Measurements from ENCODE around the gene GPR142.
A peak's percentile ranks its signal among the peaks of the same experiment; 100 is the strongest.

Gene GPR142

DNA sequence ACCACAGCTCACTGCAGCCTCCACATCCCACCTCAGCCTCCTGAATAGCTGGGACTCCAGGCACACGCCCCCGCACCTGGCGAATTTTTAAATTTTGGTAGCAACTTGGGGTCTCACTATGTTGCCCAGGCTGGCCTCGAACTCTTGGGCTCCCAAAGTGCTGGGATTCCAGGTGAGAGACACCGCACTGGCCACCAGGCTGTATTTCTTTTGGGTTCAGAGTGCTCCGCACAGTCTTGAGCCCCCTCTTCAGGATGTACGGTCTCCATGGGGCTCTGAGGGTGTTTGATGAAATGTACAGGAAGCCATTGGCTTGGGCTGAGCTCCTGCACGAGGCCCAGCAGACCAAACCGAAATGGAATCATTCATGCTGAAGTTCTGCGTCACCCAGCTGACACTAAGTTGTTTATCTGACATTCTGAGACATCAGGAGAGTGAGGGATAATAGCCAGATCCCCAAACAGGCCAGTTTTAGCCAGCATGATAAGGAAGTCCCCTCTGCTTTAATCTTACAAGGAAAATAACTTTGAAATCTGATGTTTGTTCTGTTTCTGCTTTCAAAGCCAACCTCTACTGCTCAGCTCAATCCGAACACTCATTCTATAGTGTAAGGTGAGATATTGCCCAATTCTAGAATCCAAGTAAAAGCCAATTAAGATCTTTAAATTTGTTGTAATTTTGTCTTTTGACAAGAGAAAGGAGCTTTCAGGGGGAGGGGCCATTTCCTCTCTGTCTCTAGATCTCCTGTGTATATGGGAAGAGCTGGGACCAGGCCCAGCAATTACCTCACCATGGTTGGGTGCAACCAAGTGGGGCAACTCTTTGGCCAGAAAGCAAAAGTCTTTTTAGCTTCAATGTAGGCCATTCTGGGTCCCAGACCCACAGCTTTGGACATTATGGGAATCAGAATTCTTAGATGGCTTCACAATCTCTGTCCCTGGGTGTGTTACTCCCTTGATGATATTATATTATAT, 23.7 kb downstream of the GPR142 start (continued):
- TF ChIP-seq ZNF266 (tag by site-specific recombination; IDR thresholded peaks at IDR 0.05; ENCODE audit: low read depth) (no peak), ZNF610 (tag by site-specific recombination; IDR thresholded peaks at IDR 0.05; ENCODE audit: borderline replicate concordance) (no peak), ZNF843 (tag by site-specific recombination; IDR thresholded peaks at IDR 0.05) (no peak), ZNF791 (tag by site-specific recombination; IDR thresholded peaks at IDR 0.05) (no peak), KLF10 (tag by site-specific recombination; IDR thresholded peaks at IDR 0.05) (no peak)
- TF ChIP-seq, protein P1, sequence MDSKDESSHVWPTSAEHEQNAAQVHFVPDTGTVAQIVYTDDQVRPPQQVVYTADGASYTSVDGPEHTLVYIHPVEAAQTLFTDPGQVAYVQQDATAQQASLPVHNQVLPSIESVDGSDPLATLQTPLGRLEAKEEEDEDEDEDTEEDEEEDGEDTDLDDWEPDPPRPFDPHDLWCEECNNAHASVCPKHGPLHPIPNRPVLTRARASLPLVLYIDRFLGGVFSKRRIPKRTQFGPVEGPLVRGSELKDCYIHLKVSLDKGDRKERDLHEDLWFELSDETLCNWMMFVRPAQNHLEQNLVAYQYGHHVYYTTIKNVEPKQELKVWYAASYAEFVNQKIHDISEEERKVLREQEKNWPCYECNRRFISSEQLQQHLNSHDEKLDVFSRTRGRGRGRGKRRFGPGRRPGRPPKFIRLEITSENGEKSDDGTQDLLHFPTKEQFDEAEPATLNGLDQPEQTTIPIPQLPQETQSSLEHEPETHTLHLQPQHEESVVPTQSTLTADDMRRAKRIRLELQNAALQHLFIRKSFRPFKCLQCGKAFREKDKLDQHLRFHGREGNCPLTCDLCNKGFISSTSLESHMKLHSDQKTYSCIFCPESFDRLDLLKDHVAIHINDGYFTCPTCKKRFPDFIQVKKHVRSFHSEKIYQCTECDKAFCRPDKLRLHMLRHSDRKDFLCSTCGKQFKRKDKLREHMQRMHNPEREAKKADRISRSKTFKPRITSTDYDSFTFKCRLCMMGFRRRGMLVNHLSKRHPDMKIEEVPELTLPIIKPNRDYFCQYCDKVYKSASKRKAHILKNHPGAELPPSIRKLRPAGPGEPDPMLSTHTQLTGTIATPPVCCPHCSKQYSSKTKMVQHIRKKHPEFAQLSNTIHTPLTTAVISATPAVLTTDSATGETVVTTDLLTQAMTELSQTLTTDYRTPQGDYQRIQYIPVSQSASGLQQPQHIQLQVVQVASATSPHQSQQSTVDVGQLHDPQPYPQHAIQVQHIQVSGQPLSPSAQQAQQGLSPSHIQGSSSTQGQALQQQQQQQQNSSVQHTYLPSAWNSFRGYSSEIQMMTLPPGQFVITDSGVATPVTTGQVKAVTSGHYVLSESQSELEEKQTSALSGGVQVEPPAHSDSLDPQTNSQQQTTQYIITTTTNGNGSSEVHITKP (tag by site-specific recombination; IDR thresholded peaks at IDR 0.05) = peak; percentile 30; the same call in 1 of the 2 replicates

DNA sequence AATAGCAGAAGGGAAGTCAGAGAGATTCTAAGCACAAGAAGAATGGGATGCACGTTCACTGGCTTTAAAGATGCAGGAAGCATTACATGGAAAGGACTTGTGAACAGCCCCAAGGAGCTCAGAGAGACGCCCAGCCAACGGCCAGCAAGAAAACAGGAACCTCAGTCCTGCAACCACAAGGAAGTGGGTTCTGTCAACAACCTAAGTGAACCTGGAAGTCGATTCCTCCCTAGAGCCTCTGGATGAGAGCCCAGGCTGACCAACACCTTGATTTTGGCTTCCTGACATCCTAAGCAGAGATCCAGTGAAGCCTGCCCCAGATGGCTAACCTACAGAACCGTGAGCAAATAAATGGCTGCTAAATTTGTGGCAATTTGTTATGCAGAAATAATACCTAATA, 24.5 kb downstream of the GPR142 start:
- H3K9me3 ChIP-seq (ENCODE audit: control insufficient read depth, insufficient read depth, low read depth, low read length) = no peaks in the 10 kb centered on the region
- H3K4me1 ChIP-seq (ENCODE audit: control insufficient read depth, insufficient read depth, low read length) = no peaks in the 10 kb centered on the region
- ChIA-PET POLR2A (no interaction called here), CTCF (interaction anchor here (0.6 to 5.0 kb wide), 6 partner anchors 9 to 65 kb away, joined by 4 to 34 read pairs (median 19); partner anchors contain the start of gene GPR142)
- no peaks in the 10 kb centered on the region for H3K36me3 ChIP-seq (ENCODE audit: control insufficient read depth in 2 of 2, insufficient read depth in 1 of 2, low read length in 2 of 2)
- TF ChIP-seq, protein P2, sequence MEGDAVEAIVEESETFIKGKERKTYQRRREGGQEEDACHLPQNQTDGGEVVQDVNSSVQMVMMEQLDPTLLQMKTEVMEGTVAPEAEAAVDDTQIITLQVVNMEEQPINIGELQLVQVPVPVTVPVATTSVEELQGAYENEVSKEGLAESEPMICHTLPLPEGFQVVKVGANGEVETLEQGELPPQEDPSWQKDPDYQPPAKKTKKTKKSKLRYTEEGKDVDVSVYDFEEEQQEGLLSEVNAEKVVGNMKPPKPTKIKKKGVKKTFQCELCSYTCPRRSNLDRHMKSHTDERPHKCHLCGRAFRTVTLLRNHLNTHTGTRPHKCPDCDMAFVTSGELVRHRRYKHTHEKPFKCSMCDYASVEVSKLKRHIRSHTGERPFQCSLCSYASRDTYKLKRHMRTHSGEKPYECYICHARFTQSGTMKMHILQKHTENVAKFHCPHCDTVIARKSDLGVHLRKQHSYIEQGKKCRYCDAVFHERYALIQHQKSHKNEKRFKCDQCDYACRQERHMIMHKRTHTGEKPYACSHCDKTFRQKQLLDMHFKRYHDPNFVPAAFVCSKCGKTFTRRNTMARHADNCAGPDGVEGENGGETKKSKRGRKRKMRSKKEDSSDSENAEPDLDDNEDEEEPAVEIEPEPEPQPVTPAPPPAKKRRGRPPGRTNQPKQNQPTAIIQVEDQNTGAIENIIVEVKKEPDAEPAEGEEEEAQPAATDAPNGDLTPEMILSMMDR (tag by site-specific recombination; IDR thresholded peaks at IDR 0.05) = no peak
- TF ChIP-seq FEZF1 (tag by site-specific recombination; IDR thresholded peaks at IDR 0.05) = no peak
- no peak for TF ChIP-seq HOXA7 (CRISPR knock-in tag; IDR thresholded peaks at IDR 0.05; ENCODE audit: borderline replicate concordance)
- no peak for TF ChIP-seq ZBTB1 (tag by site-specific recombination; IDR thresholded peaks at IDR 0.05)
- TF ChIP-seq, protein P1 (tag by site-specific recombination; IDR thresholded peaks at IDR 0.05) = no peak
- TF ChIP-seq ZNF404 (tag by site-specific recombination; IDR thresholded peaks at IDR 0.05) = no peak
- TF ChIP-seq ZNF629 (tag by site-specific recombination; IDR thresholded peaks at IDR 0.05) = no peak
- no peak for TF ChIP-seq ZNF155 (tag by site-specific recombination; IDR thresholded peaks at IDR 0.05)
- no peak for TF ChIP-seq ZNF23 (tag by site-specific recombination; IDR thresholded peaks at IDR 0.05; ENCODE audit: borderline replicate concordance)
- TF ChIP-seq ZNF548 (tag by site-specific recombination; IDR thresholded peaks at IDR 0.05) = no peak
- no peak for TF ChIP-seq ZNF571 (tag by site-specific recombination; IDR thresholded peaks at IDR 0.05)
- TF ChIP-seq ZNF600 (tag by site-specific recombination; IDR thresholded peaks at IDR 0.05) = no peak
- no peak for TF ChIP-seq ZNF707 (tag by site-specific recombination; IDR thresholded peaks at IDR 0.05)
- no peak for TF ChIP-seq ZNF596 (tag by site-specific recombination; IDR thresholded peaks at IDR 0.05)
- TF ChIP-seq, protein P3, sequence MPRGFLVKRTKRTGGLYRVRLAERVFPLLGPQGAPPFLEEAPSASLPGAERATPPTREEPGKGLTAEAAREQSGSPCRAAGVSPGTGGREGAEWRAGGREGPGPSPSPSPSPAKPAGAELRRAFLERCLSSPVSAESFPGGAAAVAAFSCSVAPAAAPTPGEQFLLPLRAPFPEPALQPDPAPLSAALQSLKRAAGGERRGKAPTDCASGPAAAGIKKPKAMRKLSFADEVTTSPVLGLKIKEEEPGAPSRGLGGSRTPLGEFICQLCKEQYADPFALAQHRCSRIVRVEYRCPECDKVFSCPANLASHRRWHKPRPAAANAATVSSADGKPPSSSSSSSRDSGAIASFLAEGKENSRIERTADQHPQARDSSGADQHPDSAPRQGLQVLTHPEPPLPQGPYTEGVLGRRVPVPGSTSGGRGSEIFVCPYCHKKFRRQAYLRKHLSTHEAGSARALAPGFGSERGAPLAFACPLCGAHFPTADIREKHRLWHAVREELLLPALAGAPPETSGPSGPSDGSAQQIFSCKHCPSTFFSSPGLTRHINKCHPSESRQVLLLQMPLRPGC (tag by site-specific recombination; IDR thresholded peaks at IDR 0.05) = no peak
- no peak overlapping the region for H3K27ac ChIP-seq (ENCODE audit: extremely low read depth, low read depth, low read length)
- H3K4me3 ChIP-seq (ENCODE audit: low read depth, low read length) = no peak overlapping the region
